Parathyroid adenoma (tissue), 2 donors: Measurements from ENCODE around the gene NEIL3.

Experiments
- H2AFZ ChIP-seq: fragments of 300-600 bp; sonication (generic); one replicate; pipeline ENCODE4 v1.7.0; 2017; ENCODE audit warnings: antibody characterized with exemption, mild to moderate bottlenecking
- H3K27ac ChIP-seq: fragments of 300-600 bp; sonication (generic); one replicate; pipeline ENCODE4 v1.7.0; 2017
- H3K27me3 ChIP-seq: fragments of 300-600 bp; sonication (generic); one replicate; pipeline ENCODE4 v1.7.0; 2017; ENCODE audit warnings: low read length; ENCODE audit not compliant: control insufficient read depth, insufficient read depth
- H3K36me3 ChIP-seq: fragments of 300-600 bp; sonication (generic); one replicate; pipeline ENCODE4 v1.7.0; 2017; ENCODE audit warnings: low read length; ENCODE audit not compliant: control insufficient read depth, insufficient read depth
- H3K4me1 ChIP-seq: fragments of 300-600 bp; sonication (generic); one replicate; pipeline ENCODE4 v1.7.0; 2017; ENCODE audit warnings: control low read depth
- H3K4me2 ChIP-seq: fragments of 300-600 bp; sonication (generic); one replicate; pipeline ENCODE4 v1.7.0; 2017; ENCODE audit warnings: low read length
- H3K4me3 ChIP-seq: fragments of 300-600 bp; sonication (generic); one replicate; pipeline ENCODE4 v1.7.0; 2017; ENCODE audit warnings: low read depth, low read length
- H3K79me2 ChIP-seq: fragments of 300-600 bp; sonication (generic); one replicate; pipeline ENCODE4 v1.7.0; 2017; ENCODE audit warnings: control low read depth
- H3K9ac ChIP-seq: fragments of 300-600 bp; sonication (generic); one replicate; pipeline ENCODE4 v1.7.0; 2017; ENCODE audit warnings: mild to moderate bottlenecking
- H3K9me3 ChIP-seq: fragments of 300-600 bp; sonication (generic); one replicate; pipeline ENCODE4 v1.7.0; 2017; ENCODE audit warnings: low read length; ENCODE audit not compliant: control insufficient read depth
- TF ChIP-seq, protein P1 (sequence below): fragments of 300-600 bp; sonication (generic); IDR thresholded peaks from one replicate; pipeline ENCODE4 v1.7.0; 2017; ENCODE audit warnings: antibody characterized with exemption, mild to moderate bottlenecking
- donor health status: primary hyperparathyroidism.

The NEIL3 gene

DNA sequence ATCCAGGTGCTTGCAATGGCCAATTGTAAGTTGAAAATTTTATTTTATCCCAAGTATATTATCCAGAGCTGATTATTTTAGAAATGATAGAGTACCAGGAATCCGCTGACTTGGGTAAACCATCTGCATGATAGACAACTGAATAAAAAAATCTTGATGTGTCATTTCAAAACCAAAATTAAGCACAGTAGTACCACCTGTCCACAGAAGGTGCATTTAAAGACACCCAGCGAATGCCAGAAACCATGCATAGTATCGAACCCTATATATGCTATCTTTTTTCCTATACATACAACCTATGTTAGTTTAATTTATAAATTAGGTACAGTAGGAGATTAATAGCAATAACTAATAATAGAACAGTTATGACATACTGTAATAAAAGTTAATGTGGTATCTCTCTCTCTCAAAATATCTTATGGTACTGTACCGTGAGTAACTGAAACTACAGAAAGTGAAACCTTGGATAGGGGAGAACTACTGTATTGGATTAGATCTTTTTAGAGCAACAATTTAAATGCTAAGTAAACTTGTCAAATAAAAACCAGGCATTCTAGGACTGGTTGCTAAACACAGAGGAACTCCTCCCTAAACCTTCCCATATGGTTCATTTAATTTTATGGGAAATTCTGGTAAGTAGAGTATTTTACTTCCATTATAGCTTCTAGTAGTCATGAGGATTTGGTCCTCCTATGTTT is 6.2 kb downstream of the NEIL3 start:
- Histone ChIP-seq H3K4me3 (no peak overlapping the region), H3K4me1 (no peaks in the 10 kb centered on the region), H3K79me2 (no peaks in the 10 kb centered on the region), H3K9me3 (no peaks in the 10 kb centered on the region), H2AFZ (no peak overlapping the region), H3K27ac (no peak overlapping the region), H3K27me3 (no peaks in the 10 kb centered on the region), H3K9ac (no peak overlapping the region), H3K36me3 (no peaks in the 10 kb centered on the region), H3K4me2 (no peak overlapping the region)
- TF ChIP-seq, protein P1, sequence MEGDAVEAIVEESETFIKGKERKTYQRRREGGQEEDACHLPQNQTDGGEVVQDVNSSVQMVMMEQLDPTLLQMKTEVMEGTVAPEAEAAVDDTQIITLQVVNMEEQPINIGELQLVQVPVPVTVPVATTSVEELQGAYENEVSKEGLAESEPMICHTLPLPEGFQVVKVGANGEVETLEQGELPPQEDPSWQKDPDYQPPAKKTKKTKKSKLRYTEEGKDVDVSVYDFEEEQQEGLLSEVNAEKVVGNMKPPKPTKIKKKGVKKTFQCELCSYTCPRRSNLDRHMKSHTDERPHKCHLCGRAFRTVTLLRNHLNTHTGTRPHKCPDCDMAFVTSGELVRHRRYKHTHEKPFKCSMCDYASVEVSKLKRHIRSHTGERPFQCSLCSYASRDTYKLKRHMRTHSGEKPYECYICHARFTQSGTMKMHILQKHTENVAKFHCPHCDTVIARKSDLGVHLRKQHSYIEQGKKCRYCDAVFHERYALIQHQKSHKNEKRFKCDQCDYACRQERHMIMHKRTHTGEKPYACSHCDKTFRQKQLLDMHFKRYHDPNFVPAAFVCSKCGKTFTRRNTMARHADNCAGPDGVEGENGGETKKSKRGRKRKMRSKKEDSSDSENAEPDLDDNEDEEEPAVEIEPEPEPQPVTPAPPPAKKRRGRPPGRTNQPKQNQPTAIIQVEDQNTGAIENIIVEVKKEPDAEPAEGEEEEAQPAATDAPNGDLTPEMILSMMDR = no peak

- Histone ChIP-seq H3K27ac (no peak overlapping the region), H3K9ac (no peak overlapping the region), H3K4me1 (no peaks in the 10 kb centered on the region), H3K9me3 (no peaks in the 10 kb centered on the region), H3K36me3 (no peaks in the 10 kb centered on the region), H2AFZ (no peak overlapping the region), H3K4me3 (no peak overlapping the region), H3K79me2 (no peaks in the 10 kb centered on the region), H3K4me2 (no peak overlapping the region), H3K27me3 (no peaks in the 10 kb centered on the region)
- TF ChIP-seq, protein P1 = no peak
These were observed 11.0 kb downstream of the NEIL3 start for GRCh38 chr4:177320721-177321120.

DNA sequence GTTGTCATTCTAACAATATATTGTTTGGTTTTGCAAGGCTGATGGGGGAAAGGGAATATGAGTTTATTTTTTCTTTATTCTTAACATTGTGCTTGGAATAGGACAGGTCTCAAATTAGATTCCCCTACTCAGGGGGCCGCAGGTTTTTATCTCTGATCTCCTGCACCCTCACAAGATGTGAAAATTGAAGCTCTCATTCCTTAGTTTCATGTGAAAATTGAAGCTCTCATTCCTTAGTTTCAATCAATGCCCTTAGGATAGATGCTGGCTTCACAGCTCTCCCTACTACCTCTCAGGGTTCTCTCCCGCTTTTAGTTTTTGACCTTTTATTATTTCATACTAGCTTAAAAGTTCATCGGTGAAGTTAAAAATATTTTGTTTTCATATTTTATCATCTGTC is 12.0 kb downstream of the NEIL3 start:
- H2AFZ ChIP-seq = no peak overlapping the region
- H3K36me3 ChIP-seq = no peaks in the 10 kb centered on the region
- H3K27ac ChIP-seq = no peak overlapping the region
- no peaks in the 10 kb centered on the region for H3K9me3 ChIP-seq
- H3K4me2 ChIP-seq = no peak overlapping the region
- H3K9ac ChIP-seq = no peak overlapping the region
- H3K79me2 ChIP-seq = no peaks in the 10 kb centered on the region
- H3K4me1 ChIP-seq = no peaks in the 10 kb centered on the region
- no peak overlapping the region for H3K4me3 ChIP-seq
- H3K27me3 ChIP-seq = no peaks in the 10 kb centered on the region
- TF ChIP-seq, protein P1 = no peak

- Histone ChIP-seq H3K27ac (no peak overlapping the region), H3K9me3 (no peaks in the 10 kb centered on the region), H3K4me2 (no peak overlapping the region), H3K4me1 (no peaks in the 10 kb centered on the region), H3K9ac (no peak overlapping the region), H3K4me3 (no peak overlapping the region), H3K36me3 (no peaks in the 10 kb centered on the region), H3K79me2 (no peaks in the 10 kb centered on the region), H2AFZ (no peak overlapping the region), H3K27me3 (no peaks in the 10 kb centered on the region)
- TF ChIP-seq, protein P1 = no peak
These were observed 12.6 kb downstream of the NEIL3 start for GRCh38 chr4:177322266-177322665.

- Histone ChIP-seq H2AFZ (no peak overlapping the region), H3K4me3 (no peak overlapping the region), H3K9me3 (no peaks in the 10 kb centered on the region), H3K9ac (no peak overlapping the region), H3K27ac (no peak overlapping the region), H3K36me3 (no peaks in the 10 kb centered on the region), H3K27me3 (no peaks in the 10 kb centered on the region), H3K4me1 (no peaks in the 10 kb centered on the region), H3K4me2 (no peak overlapping the region), H3K79me2 (no peaks in the 10 kb centered on the region)
- TF ChIP-seq, protein P1 = no peak
These were observed 13.2 kb downstream of the NEIL3 start for GRCh38 chr4:177322881-177323280.
